Calu3 (cell line): ENCODE data around the gene AFAP1L2. TPM values are rescaled to one million over a fixed set of nuclear protein-coding genes. Genes with fewer than 3 reads are reported as not detected.

ENCODE experiments used
- BruUV-seq: library from RNA; stranded (reverse); fragments of 400-500 nt; replicated peaks from 2 replicates; lab custom pipeline; 2021; lab: Mats Ljungman, UMichigan
- CTCF ChIA-PET: fragments of 300-600 bp; sonication (Branson Sonifier 250); formaldehyde crosslinking; loops from one replicate; lab custom pipeline; 2022; ENCODE audit warnings: antibody characterized with exemption; lab: Charles Lee
- DNase-seq: peaks from one replicate; pipeline ENCODE4 v3.0.0; 2022
- H3K27ac Mint-ChIP-seq: one replicate; pipeline ENCODE4 v1.8.0; 2022; ENCODE audit warnings: mixed read lengths; ENCODE audit not compliant: unreplicated experiment
- H3K27me3 Mint-ChIP-seq: one replicate; pipeline ENCODE4 v1.8.0; 2022; ENCODE audit warnings: mixed read lengths; ENCODE audit not compliant: unreplicated experiment
- H3K36me3 Mint-ChIP-seq: one replicate; pipeline ENCODE4 v1.8.0; 2022; ENCODE audit warnings: mild to moderate bottlenecking, moderate library complexity, mixed read lengths; ENCODE audit not compliant: insufficient read depth, unreplicated experiment
- H3K4me1 Mint-ChIP-seq: one replicate; pipeline ENCODE4 v1.8.0; 2022; ENCODE audit warnings: mild to moderate bottlenecking, low read depth, mixed read lengths; ENCODE audit not compliant: unreplicated experiment
- H3K4me3 Mint-ChIP-seq: one replicate; pipeline ENCODE4 v1.8.0; 2022; ENCODE audit warnings: mild to moderate bottlenecking, low read depth, moderate library complexity, mixed read lengths; ENCODE audit not compliant: unreplicated experiment
- H3K9me3 Mint-ChIP-seq: one replicate; pipeline ENCODE4 v1.8.0; 2022; ENCODE audit warnings: low read depth, mixed read lengths; ENCODE audit not compliant: unreplicated experiment
- intact Hi-C: fragments of 100-400 bp; cut with micrococcal nuclease; formaldehyde crosslinking; loops from one replicate; pipeline ENCODE4 v1.10.0; 2022; ENCODE audit not compliant: unreplicated experiment
- total RNA-seq: library from RNA; stranded (reverse); gene quantifications from 2 replicates; pipeline ENCODE4 v1.2.3, GENCODE V29; 2022
- TF ChIP-seq, protein P1 (sequence below): fragments of 200-600 bp; IDR thresholded peaks from one replicate; pipeline ENCODE4 v1.8.0; 2022; ENCODE audit warnings: antibody characterized with exemption; ENCODE audit not compliant: unreplicated experiment

Gene AFAP1L2
- total RNA-seq, 1 experiment from 2014 or later: 0.76 TPM

DNA sequence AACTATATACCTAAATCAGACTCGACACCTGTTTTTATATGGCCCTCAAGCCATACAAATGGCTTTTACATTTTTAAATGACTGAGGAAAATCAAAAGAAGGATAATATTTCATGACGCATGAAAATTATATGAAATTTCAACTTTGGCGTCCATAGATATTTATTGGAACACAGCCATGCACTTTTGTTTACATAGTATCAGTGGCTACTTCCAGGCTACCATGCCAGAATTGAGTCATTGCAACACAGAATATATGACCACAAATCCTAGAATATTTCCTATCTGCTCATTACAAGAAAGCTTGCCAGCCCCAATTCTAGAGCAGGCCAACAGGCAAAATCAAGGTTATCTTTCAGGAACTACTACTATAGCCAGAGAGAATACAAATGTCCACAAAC lies 29.3 kb downstream of the AFAP1L2 start:
- no peak overlapping the region for H3K4me3 Mint-ChIP-seq
- H3K36me3 Mint-ChIP-seq: no peaks in the 10 kb centered on the region
- TF ChIP-seq, protein P1, sequence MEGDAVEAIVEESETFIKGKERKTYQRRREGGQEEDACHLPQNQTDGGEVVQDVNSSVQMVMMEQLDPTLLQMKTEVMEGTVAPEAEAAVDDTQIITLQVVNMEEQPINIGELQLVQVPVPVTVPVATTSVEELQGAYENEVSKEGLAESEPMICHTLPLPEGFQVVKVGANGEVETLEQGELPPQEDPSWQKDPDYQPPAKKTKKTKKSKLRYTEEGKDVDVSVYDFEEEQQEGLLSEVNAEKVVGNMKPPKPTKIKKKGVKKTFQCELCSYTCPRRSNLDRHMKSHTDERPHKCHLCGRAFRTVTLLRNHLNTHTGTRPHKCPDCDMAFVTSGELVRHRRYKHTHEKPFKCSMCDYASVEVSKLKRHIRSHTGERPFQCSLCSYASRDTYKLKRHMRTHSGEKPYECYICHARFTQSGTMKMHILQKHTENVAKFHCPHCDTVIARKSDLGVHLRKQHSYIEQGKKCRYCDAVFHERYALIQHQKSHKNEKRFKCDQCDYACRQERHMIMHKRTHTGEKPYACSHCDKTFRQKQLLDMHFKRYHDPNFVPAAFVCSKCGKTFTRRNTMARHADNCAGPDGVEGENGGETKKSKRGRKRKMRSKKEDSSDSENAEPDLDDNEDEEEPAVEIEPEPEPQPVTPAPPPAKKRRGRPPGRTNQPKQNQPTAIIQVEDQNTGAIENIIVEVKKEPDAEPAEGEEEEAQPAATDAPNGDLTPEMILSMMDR: no peak
- CTCF ChIA-PET: no interaction called here
- H3K4me1 Mint-ChIP-seq: peaks cover 8% of the 10 kb centered on the region
- peaks cover 1% of the 10 kb centered on the region for H3K27me3 Mint-ChIP-seq
- no TSS peak for BruUV-seq
- no peaks in the 10 kb centered on the region for H3K9me3 Mint-ChIP-seq
- DNase-seq: no peak
- H3K27ac Mint-ChIP-seq: no peak overlapping the region
- intact Hi-C loops: loop anchor here (5.0 kb wide), 1 partner anchor 37 kb away; no protein-coding TSS in a partner anchor

DNA sequence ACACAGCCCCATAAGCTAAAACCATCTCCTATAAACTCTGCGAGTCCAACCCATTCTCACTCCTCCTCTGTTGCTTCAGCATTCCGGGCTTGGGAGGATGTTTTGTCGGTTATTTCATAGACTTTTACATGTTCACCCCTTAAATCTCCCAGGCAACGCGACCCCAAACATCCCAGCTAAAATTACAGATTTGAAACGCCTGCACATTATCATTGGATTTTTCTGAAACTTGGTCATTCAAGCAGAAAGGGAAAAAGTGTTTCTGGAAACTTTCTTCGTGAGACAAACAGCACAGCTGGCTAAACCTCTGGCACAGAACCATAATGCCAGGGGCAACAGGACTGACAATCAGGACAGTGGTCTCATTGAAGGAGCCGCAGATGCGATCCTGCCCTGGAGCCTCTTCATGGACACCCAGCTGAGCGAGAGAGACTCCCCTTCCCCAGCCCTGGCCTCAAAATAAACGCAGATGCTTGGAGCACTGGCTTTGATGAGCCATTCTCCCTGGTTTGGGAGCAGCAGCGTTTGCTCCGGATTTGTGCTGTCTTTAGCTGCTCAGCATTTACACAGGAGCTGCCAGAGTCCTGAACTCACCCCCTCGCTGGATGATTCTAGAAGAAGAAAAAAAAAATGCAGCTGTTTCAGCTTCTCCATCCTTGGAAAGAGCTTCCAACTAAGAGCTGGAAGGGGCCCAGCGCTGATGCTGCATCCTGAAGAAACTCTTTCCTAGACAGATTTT lies 30.1 kb downstream of the AFAP1L2 start:
- H3K36me3 Mint-ChIP-seq: no peaks in the 10 kb centered on the region
- no peak for DNase-seq
- intact Hi-C loops: no loop called here
- TF ChIP-seq, protein P1: no peak
- no peaks in the 10 kb centered on the region for H3K27me3 Mint-ChIP-seq
- H3K9me3 Mint-ChIP-seq: no peaks in the 10 kb centered on the region
- peaks cover 8% of the 10 kb centered on the region for H3K4me1 Mint-ChIP-seq
- no TSS peak for BruUV-seq
- CTCF ChIA-PET: no interaction called here
- no peak overlapping the region for H3K4me3 Mint-ChIP-seq
- no peak overlapping the region for H3K27ac Mint-ChIP-seq

DNA sequence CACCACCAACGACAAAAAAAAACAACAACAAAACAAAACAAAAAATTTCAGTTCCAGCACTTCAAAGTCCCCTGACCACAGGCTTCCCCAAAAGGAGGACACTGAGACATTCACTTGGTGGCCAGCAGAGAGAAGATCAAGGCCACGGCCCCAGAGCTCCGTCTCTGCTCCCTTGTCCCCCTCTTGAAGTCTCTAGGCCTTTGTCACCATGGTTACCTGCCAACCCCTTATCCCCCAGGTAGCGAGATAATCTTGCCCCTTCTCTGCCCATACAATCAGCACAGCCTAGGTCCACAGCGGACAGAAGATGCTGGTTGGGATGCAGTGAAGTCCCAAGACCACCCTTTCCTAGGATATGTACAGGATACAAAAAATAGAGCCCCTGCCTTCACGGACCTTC lies 30.7 kb downstream of the AFAP1L2 start:
- H3K4me1 Mint-ChIP-seq: peaks cover 8% of the 10 kb centered on the region
- no peaks in the 10 kb centered on the region for H3K36me3 Mint-ChIP-seq
- H3K4me3 Mint-ChIP-seq: no peak overlapping the region
- DNase-seq: no peak
- no peaks in the 10 kb centered on the region for H3K27me3 Mint-ChIP-seq
- no TSS peak for BruUV-seq
- CTCF ChIA-PET: no interaction called here
- TF ChIP-seq, protein P1: no peak
- H3K9me3 Mint-ChIP-seq: no peaks in the 10 kb centered on the region
- intact Hi-C loops: no loop called here
- no peak overlapping the region for H3K27ac Mint-ChIP-seq

DNA sequence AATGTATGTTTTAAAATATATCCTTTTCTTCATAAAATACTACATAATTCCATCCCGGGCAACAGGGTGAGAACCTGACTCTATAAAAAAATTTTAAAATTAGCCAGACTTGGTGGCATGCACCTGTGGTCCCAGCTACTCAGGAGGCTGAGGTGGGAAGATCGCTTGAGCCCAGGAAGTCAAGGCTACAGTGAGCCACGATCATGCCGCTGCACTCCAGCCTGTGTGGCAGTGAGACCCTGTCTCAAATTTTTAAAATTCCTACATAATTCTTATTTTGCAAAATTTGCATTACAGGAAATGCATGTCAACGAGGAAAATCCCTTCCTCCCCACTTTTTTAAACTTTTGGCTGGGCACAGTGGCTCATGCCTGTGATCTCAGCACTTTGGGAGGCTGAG lies 31.3 kb downstream of the AFAP1L2 start:
- Mint-ChIP-seq H3K9me3 (no peaks in the 10 kb centered on the region), H3K4me3 (no peak overlapping the region), H3K27ac (no peak overlapping the region), H3K36me3 (no peaks in the 10 kb centered on the region), H3K4me1 (peaks cover 13% of the 10 kb centered on the region), H3K27me3 (no peaks in the 10 kb centered on the region)
- BruUV-seq: no TSS peak
- no peak for DNase-seq
- TF ChIP-seq, protein P1: no peak
- intact Hi-C loops: no loop called here
- CTCF ChIA-PET: no interaction called here
